ENCODE results near the gene HYCC1.
"Not testable (repeated sequence)": the region's sequence is repeated elsewhere in the genome, so short reads cannot be mapped to it uniquely, and the experiment has no call there.

The HYCC1 gene

GRCh38 chr7:22983257-22983855 lies 30.6 kb downstream of the HYCC1 start:
- DNase-seq, result peak; percentile 18

- no peak for DNase-seq
Observed at GRCh38 chr7:22980422-22980821, 33.5 kb downstream of the HYCC1 start.

GRCh38 chr7:22979861-22980260 lies 34.1 kb downstream of the HYCC1 start:
- DNase-seq, result no peak

DNA sequence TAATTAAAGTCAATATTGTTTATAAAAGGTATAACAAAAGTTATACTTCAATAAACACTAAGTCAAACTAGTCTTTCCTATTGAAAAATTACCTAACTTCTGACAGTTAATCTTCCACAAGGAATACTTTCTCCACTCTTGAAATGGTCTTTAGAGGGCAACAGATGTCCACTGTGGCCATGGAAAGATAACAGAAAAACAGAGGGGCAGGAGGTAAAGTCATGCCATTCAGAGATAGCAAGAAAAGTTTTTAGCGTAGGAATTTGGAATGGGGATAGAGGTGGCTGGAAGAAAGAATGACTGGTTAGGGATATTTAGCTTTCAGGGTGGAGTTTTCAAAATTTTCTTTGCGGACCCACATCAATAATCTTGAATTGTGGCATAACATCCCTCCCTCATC lies 34.7 kb downstream of the HYCC1 start:
- DNase-seq, result no peak

DNA sequence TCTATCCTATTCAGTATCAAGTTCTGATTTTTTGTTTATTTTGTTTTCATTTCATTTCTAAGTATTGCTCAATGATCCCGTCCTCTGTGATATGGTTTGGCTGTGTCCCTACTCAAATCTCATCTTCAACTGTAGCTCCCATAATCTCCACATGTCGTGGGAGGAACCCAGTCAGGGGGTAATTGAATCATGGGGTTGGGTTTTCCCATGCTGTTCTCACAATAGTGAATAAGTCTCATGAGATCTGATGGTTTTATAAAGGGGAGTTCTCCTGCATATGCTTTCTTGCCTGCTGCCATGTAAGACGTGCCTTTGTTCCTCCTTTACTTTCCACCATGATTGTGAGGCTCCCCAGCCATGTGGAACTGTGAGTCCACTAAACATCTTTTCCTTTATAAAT lies 39.3 kb downstream of the HYCC1 start:
- not testable (repeated sequence) for DNase-seq

DNA sequence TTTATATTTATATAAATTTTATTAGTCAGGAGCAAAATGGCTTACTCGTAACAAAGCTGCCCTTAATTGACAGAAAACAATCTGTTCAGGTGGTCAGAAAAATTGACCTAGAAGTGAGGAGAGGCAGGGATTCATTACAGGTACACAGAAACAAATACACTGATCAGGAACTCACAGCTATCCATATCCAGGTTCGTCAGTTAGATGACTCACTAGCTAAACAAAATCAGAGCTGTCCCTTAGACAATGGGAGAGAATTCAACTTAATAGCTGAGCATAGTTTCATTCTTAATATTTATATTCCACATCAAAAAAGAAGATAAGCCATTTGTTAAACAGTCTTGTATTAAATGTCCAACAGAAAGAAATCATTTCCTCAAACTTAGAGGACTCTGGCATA lies 41.7 kb downstream of the HYCC1 start:
- no peak for DNase-seq

GRCh38 chr7:22969010-22969431 lies 44.9 kb downstream of the HYCC1 start:
- DNase-seq, result no peak

Data from amniotic stem cell (primary cell).